Fibroblast of skin of back (primary cell): Measurements from ENCODE around the gene EYA2.

Experiments used
- DNase-seq: peaks from one replicate; pipeline ENCODE4 v3.0.0-alpha.2; 2013

The EYA2 gene

GRCh38 chr20:47117371-47117770, 222.7 kb downstream of the EYA2 start:
- no peak for DNase-seq

GRCh38 chr20:47117773-47118172, 223.1 kb downstream of the EYA2 start:
- DNase-seq, result no peak

- DNase-seq, result peak; percentile 19
Measured at GRCh38 chr20:47118206-47118605, 223.6 kb downstream of the EYA2 start.

- DNase-seq, result no peak
Measured at GRCh38 chr20:47118641-47119040, 224.0 kb downstream of the EYA2 start.

- DNase-seq, result no peak
Measured at GRCh38 chr20:47120346-47120936, 225.8 kb downstream of the EYA2 start.

GRCh38 chr20:47122560-47122959, 227.9 kb downstream of the EYA2 start:
- DNase-seq, result no peak

- no peak for DNase-seq
Measured at GRCh38 chr20:47124181-47124717, 229.6 kb downstream of the EYA2 start.

- peak; percentile 22 for DNase-seq
Measured at GRCh38 chr20:47125508-47125757, 230.8 kb downstream of the EYA2 start.

GRCh38 chr20:47125758-47126591, 231.3 kb downstream of the EYA2 start:
- peak; percentile 12 for DNase-seq

GRCh38 chr20:47126709-47127108, 232.1 kb downstream of the EYA2 start:
- DNase-seq, result peak; percentile 82

GRCh38 chr20:47127546-47127945, 232.9 kb downstream of the EYA2 start:
- DNase-seq, result no peak

GRCh38 chr20:47127999-47128398, 233.4 kb downstream of the EYA2 start:
- no peak for DNase-seq

GRCh38 chr20:47129306-47129705, 234.7 kb downstream of the EYA2 start:
- no peak for DNase-seq

- peak; percentile 84 for DNase-seq
Measured at GRCh38 chr20:47133809-47134456, 239.3 kb downstream of the EYA2 start.

GRCh38 chr20:47136782-47137181, 242.1 kb downstream of the EYA2 start:
- peak; percentile 18 for DNase-seq

GRCh38 chr20:47137231-47137870, 242.7 kb downstream of the EYA2 start:
- peak; percentile 69 for DNase-seq

- DNase-seq, result no peak
Measured at GRCh38 chr20:47139934-47140535, 245.4 kb downstream of the EYA2 start.

- DNase-seq, result no peak
Measured at GRCh38 chr20:47141350-47141921, 246.8 kb downstream of the EYA2 start.

GRCh38 chr20:47141941-47142773, 247.5 kb downstream of the EYA2 start:
- DNase-seq, result no peak

- no peak for DNase-seq
Measured at GRCh38 chr20:47142774-47143170, 248.1 kb downstream of the EYA2 start.

- DNase-seq, result no peak
Measured at GRCh38 chr20:47143657-47144056, 249.0 kb downstream of the EYA2 start.
